HG02798 (cell line): ENCODE measurements around the gene HHLA2.
A peak's percentile ranks its signal among the peaks of the same experiment; 100 is the strongest.
"Not testable (repeated sequence)": the region's sequence is repeated elsewhere in the genome, so short reads cannot be mapped to it uniquely, and the experiment has no call there.

Source experiments
- ATAC-seq: cut with Tn5 transposase; IDR thresholded peaks from one replicate; pipeline ENCODE4 v1.9.1; 2021; ENCODE audit warnings: mild to moderate bottlenecking; ENCODE audit not compliant: unreplicated experiment, poor library complexity

HHLA2 gene

DNA sequence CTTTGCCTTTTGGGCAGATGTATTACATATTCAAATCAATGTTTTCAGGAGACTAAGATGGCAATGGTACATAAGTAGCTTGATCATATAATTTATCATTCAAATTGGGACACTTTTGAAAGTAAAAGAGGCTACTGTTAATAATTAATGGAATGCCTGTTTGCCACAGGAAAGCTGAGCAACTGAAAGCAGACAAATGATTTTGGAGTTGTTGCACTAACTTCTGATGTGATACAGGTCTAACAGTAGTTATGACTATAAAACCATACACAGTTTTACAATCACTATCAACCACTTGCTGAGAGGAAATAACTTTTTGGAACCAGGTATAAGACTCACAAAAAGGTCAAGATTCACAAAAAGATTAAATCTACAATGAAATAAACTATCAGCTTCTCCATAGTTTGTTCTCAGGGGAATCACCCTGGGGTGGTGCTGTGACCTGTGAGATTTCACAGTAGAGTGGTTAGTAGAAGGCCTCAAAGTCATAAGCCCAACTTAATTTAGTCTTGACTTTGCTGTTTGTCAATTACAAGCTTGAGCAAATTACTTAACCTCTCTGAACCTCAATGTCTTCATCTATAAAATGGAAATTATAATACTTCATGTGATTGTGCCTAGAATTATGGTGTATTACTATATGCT, 42.7 kb downstream of the HHLA2 start:
- no peak for ATAC-seq

DNA sequence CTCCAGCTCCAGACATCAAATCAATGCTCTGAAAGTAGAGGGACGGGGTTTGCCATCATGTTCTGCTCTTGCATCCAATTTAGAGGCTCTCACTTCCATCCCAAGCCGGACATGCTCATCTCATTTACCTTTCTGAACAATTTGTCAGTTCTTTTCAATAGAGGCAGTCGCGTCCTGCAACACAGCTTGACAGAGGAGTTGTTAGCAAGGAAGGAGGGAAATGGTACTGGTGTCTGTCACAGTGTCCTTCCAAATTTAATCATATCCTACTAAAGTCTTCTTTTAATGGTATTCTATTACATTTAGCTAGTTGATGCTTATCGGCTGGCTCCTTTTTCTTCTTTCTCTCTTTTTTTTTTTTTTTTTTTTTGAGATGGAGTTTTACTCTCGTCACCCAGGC, 45.6 kb downstream of the HHLA2 start:
- no peak for ATAC-seq

DNA sequence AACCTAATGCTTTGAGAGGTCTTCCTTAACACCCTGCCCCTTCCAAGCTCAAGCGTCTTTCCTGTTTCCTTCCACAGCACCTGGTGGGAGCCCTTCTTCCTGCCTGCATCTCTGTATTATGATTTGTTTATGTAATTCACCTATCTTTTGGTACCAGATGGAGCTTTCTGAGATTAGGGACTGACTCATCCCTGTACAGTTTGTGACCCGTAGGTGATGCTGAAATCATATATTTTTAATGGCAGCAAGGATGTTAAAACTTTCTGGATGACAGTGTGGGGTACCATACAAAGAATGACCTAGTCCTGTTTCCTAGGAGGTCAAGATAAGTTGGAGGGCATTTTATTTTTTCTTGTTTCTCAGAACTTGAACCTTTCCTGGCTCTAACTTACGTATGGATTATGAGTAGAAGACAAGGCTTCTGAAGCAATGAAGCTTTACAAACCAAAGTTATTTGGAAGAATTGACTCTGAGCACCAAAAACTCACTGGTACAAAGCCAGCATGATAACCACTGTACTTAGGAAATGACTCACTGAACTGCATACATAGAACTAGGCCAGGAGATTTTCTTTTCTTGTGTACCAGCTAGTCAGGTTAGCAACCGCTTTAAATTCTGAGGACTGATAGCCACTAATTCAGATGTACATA, 46.6 kb downstream of the HHLA2 start:
- peak; percentile 64 for ATAC-seq

DNA sequence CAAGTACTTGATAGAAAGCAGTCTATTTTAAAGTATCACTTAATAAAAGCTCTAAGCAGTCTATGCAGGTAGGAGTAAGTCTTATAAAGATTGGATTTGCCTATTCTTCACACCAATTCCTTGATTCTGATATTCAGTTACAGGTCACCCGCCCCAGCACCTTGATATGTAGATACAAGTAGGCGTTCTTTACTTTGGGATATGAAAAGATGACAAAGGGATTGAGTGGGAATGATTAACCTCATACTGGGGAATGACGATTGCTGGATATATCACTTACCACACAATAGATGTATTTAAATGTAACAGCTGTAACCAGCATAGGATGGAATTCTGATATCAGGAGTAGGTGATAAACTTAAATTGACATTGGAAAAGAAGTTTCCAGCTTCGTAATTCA, 47.1 kb downstream of the HHLA2 start:
- no peak for ATAC-seq

DNA sequence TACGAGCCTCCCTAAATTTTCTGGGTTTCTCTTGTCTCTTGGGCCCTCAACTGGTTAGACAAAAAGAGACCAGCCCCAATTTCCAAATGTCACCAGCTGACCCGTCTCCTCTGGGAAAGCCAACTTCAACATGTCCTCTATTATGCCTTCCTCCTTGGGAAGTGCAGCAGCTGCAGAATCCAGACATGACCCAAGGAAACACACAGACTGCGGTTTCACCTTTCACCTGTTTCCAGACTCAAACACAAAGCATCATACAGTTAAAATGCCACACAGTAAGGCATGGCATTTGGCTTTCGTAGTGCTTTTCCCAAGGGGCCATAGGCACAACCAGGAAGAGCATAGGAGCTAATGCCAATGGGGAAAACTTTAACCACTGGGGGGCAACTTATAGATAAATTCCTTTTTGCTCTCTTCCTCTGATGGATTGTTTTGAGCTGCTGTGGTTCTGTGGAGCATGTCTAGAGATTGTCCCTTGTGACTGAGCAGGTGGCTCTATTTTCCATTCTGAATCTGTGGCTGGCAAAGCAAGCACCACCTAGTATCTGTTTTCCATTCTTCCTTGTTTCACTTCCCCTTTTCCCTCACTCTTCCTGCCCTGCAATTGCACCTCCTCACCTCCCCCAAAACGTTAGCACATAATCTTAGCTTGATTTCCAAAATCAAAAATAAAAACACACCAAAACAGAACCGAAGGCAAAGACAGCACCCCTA, 49.3 kb downstream of the HHLA2 start:
- ATAC-seq: no peak

DNA sequence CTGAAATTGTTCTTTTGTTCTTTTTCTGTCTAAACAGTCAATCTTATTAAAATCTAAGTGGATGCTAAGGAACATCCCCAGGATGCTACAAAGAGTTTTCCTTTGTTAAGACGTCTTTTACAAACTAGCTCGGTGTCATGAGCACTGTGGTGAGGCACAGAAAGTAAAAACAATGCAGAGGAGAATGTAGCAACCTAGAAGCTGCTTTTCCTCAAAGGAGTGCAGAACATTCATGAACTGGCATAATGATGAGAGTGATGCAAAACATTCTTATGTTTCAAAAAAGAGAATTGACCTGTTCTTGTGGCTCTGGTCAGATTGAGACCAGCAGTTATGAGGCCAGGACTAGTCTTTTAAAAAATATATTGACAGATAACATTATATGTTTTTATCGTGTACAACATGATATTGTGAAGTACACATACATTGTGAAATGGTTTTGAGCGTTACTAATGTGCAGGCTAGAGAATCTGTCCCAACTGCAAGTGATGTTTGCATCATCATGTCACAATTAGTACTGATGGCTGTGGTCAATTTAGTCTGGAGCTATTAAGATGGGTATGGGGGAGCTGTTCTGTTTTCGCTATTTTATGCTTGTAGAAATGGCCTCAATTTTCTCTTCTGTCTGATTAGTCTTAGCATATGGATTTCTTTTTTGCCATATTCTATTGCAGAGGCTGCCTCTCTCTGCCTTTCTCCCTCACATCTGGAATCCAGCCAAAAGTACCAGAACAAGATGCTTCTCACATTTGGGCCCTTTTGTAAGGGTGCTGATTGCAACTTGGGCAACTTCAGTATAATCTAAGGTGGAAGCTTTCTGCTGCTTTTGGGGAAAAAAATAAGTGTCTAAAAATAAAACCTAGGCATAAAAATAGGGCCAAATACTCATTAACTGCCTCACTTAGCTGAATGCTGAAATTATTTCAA, 50.2 kb downstream of the HHLA2 start:
- ATAC-seq: no peak

DNA sequence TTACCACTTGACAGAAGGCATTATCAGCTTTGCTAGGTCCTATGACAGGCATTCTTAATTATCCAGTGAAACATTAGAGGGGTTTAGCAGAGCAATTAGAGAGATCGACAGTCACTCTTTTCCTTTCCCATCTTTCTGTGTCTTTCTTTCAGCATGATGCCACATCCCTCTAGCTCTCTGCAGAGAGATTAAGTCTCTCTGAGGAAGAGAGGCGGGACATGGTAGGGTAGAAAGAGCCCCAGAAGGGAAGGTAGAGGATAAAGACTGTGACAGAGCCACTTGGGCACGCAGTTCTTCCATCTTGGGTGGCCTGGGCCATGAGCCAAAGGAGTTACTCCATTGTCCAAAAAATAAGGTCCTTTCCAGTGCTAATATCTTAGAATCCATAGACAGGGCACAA, 55.8 kb downstream of the HHLA2 start:
- ATAC-seq: no peak

DNA sequence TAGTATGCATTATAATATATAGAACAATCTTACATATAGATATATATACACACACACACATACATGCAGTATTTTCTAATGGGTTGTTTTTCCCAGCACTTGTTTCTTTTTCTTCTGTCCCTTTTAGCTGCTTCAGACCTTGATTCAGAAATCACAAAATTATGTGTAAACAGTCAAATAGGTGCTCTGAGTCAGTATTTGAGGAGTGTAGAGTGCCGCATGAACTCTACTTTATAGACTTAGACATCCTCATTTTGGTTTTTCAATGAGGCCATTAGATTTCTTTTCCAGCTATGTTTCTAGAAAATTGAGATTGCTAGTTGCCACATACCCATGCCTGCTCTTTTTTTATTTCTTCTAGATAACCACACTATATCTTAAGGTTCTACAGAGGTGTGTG, 58.2 kb downstream of the HHLA2 start:
- ATAC-seq: no peak

DNA sequence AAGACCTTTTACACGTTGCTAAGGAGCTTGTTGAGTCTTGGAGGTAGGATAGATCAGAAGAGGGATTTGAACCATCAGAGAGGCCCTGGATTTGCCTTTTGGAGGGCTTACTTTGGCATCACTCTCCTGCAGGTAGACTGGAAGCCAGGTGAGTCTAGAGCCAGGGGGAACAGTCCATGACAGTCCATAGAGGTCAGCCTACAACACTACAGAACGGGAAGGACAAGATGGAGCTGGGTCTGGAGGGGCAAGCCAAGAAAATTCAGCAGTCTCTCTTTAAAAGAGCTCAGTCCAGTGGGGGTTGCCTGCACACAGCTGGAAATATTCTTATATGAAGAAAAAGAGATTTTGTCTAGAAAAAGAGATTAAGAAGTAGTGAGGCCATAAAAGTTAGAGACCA, 60.7 kb downstream of the HHLA2 start:
- ATAC-seq: no peak

DNA sequence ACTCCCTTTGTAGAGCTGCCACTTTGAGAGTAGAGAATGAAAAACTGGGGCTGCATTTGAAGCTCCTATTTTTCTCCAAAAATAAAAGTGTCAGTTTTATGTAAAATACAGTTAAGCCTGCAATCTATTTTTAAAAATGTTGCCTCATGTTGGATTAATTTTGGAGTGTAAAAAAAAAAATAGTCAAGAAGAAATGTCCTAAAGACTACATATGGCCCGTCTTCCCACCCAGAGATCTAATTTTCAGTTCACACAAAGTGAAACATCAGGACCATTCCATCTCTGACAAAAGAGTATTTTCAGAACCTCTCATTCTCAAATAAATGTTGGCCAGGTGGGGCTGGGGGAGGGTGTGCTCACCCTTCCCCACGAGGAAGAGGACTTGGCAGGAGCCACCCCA, 62.7 kb downstream of the HHLA2 start:
- no peak for ATAC-seq

DNA sequence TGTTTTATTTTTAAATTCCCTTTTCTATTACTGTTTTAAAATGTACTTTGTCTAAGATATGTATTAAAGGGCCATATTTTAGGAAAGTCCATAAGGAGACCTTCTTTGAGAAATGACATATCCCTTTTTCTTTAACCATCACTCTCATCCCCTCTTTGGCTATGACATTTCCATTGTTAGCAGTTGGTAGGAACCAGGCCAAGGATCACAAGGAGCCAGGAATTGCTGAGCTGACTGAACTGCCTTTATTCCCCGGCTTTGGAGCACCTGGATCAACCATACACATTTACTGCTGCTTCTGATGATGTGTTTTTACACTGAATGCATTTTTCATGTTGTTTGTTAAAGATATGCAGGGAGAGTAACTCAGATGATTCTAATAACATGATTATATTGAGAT, 79.7 kb downstream of the HHLA2 start:
- no peak for ATAC-seq

DNA sequence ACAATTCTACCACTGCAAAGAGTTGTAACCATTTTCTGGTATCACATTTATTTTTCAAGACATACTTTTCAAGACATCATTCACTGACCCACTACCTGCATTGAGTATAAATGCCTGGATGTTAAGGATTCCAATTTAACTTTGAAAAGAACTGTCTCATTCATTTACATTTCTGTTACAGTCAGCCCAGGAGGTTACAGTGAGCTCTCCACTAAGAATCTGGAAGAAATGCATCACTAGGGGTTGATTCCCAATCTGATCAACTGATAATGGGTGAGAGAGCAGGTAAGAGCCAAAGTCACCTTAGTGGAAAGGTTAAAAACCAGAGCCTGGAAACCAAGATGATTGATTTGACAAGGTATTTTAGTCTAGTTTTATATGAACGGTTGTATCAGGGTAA, 81.0 kb downstream of the HHLA2 start:
- no peak for ATAC-seq

DNA sequence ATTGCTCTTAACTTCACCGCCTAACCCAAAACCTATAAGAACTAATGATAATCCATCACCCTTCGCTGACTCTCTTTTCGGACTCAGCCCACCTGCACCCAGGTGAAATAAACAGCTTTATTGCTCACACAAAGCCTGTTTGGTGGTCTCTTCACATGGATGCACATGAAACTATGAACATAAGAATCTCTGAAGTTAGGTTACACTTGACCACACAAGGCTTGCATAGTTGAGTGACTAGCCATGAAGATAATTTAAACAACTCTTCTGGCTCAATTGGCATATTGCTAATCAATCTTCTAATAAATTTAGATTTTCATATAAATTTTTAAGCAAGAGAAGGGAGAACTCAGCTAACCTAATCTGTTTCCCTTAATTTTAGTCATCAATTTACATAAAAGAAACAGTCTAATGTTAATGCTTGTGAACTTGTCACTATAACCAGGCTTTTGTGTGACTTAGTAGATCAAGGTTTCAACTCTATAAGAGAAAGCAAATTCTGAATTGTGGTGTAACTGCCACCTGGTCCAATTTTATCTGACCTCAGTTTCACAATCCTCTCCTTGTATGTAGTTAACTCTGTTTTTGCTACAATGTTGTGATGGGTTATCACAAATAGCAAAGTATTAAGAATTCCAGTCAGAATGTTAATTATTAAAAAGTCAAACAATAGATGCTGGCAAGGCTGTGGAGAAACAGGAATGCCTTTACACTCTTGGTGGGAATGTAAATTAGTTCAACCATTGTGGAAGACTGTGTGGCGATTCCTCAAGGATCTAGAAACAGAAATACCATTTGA, 82.0 kb downstream of the HHLA2 start:
- no peak for ATAC-seq

DNA sequence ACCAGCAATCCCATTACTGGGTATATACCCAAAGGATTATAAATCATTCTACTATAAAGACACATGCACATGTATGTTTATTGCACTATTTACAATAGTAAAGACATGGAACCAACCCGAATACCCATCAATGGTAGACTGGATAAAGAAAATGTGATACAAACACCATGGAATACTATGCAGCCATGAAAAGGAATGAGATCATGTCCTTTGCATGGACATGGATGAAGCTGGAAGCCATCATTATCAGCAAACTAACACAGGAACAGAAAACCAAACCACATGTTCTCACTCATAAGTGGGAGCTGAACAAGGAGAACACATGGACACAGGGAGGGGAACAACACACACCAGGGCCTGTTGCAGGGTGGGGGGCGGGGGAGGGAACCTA, 82.6 kb downstream of the HHLA2 start:
- not testable (repeated sequence) for ATAC-seq

DNA sequence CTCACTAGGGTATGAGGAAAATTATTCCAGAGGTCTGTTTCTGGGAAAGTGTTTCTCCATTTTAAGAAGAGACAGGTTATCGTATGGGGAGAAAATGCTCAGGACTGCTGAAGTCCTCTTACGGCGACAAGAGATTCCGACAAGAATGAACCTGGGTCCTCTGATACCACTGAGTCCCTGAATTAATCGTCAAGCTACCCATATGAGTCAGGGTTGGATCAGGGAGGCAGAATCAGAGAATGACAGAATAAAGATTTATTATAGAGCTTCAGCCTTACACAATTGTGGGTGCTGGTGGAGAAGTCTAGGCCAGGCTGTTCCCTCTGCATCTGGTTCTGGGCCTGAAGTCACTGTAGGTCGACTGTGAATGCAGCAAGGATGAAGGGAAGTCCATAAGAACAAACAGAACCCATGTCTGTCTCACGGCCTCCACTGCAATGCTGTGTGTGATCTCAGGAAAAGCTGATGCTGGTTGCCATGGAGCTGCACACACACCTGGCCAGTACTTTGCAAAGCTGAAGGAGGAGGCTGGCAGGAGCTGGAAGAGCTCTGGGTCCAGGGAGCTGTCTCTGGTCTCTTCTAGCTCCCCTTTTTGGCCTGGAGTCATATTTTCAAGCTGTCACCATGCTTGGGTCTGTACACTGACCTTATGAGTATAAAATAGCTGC, 83.9 kb downstream of the HHLA2 start:
- ATAC-seq: no peak

DNA sequence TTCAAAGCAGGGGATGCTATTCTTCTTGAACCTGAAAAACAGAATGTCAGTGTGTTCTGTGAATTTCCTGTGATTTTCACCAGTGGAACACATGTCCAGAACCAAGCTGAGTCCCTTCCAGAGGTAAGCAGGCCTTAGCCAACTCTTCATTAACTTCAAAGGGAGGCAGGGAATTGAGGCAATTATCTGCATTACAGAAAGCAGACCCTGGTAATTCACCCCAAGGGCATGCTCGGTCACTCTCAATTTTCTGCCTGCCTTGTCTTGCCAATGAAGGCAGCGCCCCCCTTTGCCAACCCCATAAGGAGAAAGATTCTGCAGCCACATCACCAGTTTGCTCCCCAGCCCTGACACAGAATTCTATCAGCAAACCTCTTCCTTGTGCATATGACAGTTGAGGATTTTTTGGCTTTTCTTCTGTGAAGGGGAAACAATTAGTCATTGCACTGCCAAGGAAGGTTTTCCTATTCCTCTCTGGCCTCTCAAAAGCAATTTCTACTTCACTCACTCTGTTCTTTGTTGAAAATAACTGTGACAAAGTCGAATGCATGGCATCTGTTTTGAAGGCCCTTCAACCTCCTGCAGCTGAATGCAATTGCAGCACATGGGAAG, 85.3 kb downstream of the HHLA2 start:
- ATAC-seq: no peak

DNA sequence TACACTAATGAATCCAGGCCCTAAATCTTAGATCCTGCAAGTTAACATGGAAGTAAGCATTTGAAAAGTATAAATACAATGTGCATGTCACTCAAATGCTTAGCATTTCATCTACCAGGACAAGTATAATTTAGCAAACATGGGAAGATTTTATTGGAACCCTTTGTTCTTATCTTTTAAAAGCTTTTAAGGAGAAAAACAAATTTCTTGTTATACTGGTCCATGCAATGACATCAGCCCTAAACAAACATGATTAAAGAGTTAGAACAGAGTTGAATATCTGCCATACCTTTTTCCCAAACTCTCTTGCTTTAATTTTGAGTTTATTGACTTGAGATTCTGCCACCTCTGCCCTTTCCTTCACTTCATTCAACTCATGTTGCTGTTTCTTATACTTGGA, 87.0 kb downstream of the HHLA2 start:
- no peak for ATAC-seq

DNA sequence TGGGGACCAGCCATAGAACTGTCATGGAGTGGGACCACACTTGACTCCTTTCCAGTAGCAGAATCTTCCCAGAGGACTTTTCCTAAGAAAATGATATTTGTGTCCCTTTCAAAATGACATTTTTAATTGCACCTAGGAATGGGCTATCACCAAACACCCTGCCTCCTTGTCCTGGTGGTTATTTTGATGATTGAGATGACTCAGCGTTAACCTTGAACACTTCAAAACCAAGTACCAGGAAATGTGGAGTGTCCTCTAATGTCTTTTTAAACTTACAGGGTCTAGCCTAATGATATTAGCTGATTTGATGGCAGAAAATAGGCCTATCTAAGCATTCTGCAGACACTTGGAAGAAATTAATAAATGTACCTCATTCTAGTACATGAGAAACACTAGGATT, 90.7 kb downstream of the HHLA2 start:
- no peak for ATAC-seq
